B cell (primary cell): Measurements from ENCODE around the gene ZNF281. TPM values are rescaled to one million over a fixed set of nuclear protein-coding genes. Genes with fewer than 3 reads are reported as not detected.
A peak's percentile ranks its signal among the peaks of the same experiment; 100 is the strongest.

Experiments
- ATAC-seq: fragments of 200-7000 bp; cut with Tn5 transposase; one replicate; pipeline ENCODE4 v1.10.0; 2021; ENCODE audit warnings: low read depth, mild to moderate bottlenecking, moderate number of reproducible peaks, moderate library complexity
- CTCF ChIA-PET: fragments of 350-600 bp; sonication (Branson Sonifier 250); formaldehyde crosslinking; loops from one replicate; lab custom pipeline; 2021; ENCODE audit warnings: antibody characterized with exemption, inconsistent platforms; lab: Charles Lee
- POLR2A ChIA-PET: fragments of 350-600 bp; sonication (Branson Sonifier 250); formaldehyde crosslinking; loops from one replicate; lab custom pipeline; 2021; ENCODE audit warnings: antibody characterized with exemption; lab: Charles Lee
- DNase-seq: peaks from one replicate; pipeline ENCODE4 v3.0.0; 2013
- H2AFZ ChIP-seq: 2 replicates; pipeline ENCODE4 v1.6.1; 2012; ENCODE audit warnings: mild to moderate bottlenecking, low read depth, low read length; ENCODE audit not compliant: insufficient read depth, poor library complexity, severe bottlenecking
- H3K27ac ChIP-seq, 2 donors: 1 replicate in 1 of 2; 2 replicates in 1 of 2; pipeline ENCODE4 v1.5.1; 2012 to 2013; ENCODE audit warnings: low read length in 2 of 2, mild to moderate bottlenecking in 2 of 2, moderate library complexity in 1 of 2
- H3K27me3 ChIP-seq, 4 experiments: fragments of 200-600 bp in 1 of 4; sonication (generic) in 1 of 4; replicated peaks in 1 of 4; 1 replicate in 2 of 4; 2 replicates in 2 of 4; pipeline versions ENCODE4 v1.6.1 to v1.7.0; 2013 to 2016; ENCODE audit warnings: low read length in 3 of 4, mild to moderate bottlenecking in 2 of 4, mixed read lengths in 1 of 4, moderate library complexity in 1 of 4; ENCODE audit not compliant: insufficient read depth in 4 of 4, control insufficient read depth in 3 of 4; ENCODE audit errors: control extremely low read depth in 1 of 4
- H3K36me3 ChIP-seq, 2 experiments: replicated peaks in 1 of 2; 1 replicate in 1 of 2; 2 replicates in 1 of 2; pipeline versions ENCODE4 v1.6.1 to v1.7.1; 2013; ENCODE audit warnings: low read length in 1 of 2; ENCODE audit not compliant: insufficient read depth in 2 of 2, control insufficient read depth in 1 of 2; ENCODE audit errors: control extremely low read depth in 1 of 2, extremely low read depth in 1 of 2
- H3K4me1 ChIP-seq, 2 donors: fragments of 200-600 bp in 1 of 2; sonication (generic) in 1 of 2; 1 replicate in 1 of 2; 2 replicates in 1 of 2; pipeline versions ENCODE4 v1.5.1 to v1.6.1; 2013 to 2017; ENCODE audit warnings: low read length in 2 of 2; ENCODE audit not compliant: control insufficient read depth in 2 of 2, insufficient read depth in 2 of 2
- H3K4me2 ChIP-seq: replicated peaks from 2 replicates; pipeline ENCODE3; 2012; ENCODE audit warnings: mild to moderate bottlenecking, low read depth, low read length; ENCODE audit not compliant: poor library complexity, severe bottlenecking
- H3K4me3 ChIP-seq, 5 experiments: fragments of 200-600 bp in 1 of 5; sonication (generic) in 1 of 5; 1 replicate in 3 of 5; 2 replicates in 2 of 5; pipeline versions ENCODE4 v1.5.1 to v1.7.0; 2011 to 2016; ENCODE audit warnings: low read length in 4 of 5, mild to moderate bottlenecking in 4 of 5, low read depth in 2 of 5, control low read depth in 1 of 5, moderate library complexity in 1 of 5; ENCODE audit not compliant: insufficient read depth in 1 of 5; ENCODE audit errors: control extremely low read depth in 1 of 5, extremely low read depth in 1 of 5
- H3K79me2 ChIP-seq: fragments of 200-600 bp; sonication (generic); one replicate; pipeline ENCODE4 v1.6.0; 2016; ENCODE audit warnings: low read length; ENCODE audit not compliant: control insufficient read depth, insufficient read depth
- H3K9ac ChIP-seq: fragments of 200-600 bp; sonication (generic); 2 replicates; pipeline ENCODE4 v1.6.1; 2017; ENCODE audit warnings: mild to moderate bottlenecking, low read length, moderate library complexity
- H3K9me3 ChIP-seq, 3 donors: one replicate each; pipeline versions ENCODE4 v1.6.1 to v1.7.1; 2013; ENCODE audit warnings: low read length in 2 of 3; ENCODE audit not compliant: control insufficient read depth in 2 of 3, insufficient read depth in 1 of 3; ENCODE audit errors: control extremely low read depth in 1 of 3
- H4K20me1 ChIP-seq: 2 replicates; pipeline ENCODE4 v1.6.0; 2012; ENCODE audit warnings: mild to moderate bottlenecking, low read length; ENCODE audit not compliant: insufficient read depth, control insufficient read depth, poor library complexity, severe bottlenecking
- H3K27ac Mint-ChIP-seq: one replicate; pipeline ENCODE4 v1.8.0; 2021; ENCODE audit warnings: mixed read lengths
- H3K27me3 Mint-ChIP-seq: one replicate; pipeline ENCODE4 v1.8.0; 2021; ENCODE audit warnings: mixed read lengths
- H3K4me1 Mint-ChIP-seq: one replicate; pipeline ENCODE4 v1.8.0; 2021; ENCODE audit warnings: mixed read lengths
- H3K4me3 Mint-ChIP-seq: one replicate; pipeline ENCODE4 v1.8.0; 2021; ENCODE audit warnings: mixed read lengths
- H3K9me3 Mint-ChIP-seq: one replicate; pipeline ENCODE4 v1.8.0; 2022; ENCODE audit warnings: mixed read lengths; ENCODE audit not compliant: insufficient read depth
- EZH2 ChIP-seq: IDR thresholded peaks from 2 replicates; pipeline ENCODE4 v1.6.1; 2012; ENCODE audit warnings: borderline replicate concordance, low read depth, mild to moderate bottlenecking, moderate library complexity, low read length; ENCODE audit not compliant: insufficient read depth, poor library complexity, severe bottlenecking
- WGBS: methylation state at CpG from one replicate; pipeline ENCODE4 v1.1.5; 2013; ENCODE audit warnings: missing lambda C conversion rate; ENCODE audit not compliant: insufficient coverage; 5-methylcytosine and 5-hydroxymethylcytosine counted together
- intact Hi-C: fragments of 100-400 bp; cut with micrococcal nuclease; formaldehyde crosslinking; loops from one replicate; pipeline ENCODE4 v1.10.0; 2022
- polyA plus RNA-seq: library from polyadenylated mRNA; depleted of rRNA; stranded (reverse); fragments of >200 nt; gene quantifications from 2 replicates; pipeline ENCODE4 v1.2.3, GENCODE V29; 2012
- total RNA-seq, 2 donors: library from RNA; stranded (reverse); fragments of 120-200 nt in 1 of 2; gene quantifications; 1 replicate in 1 of 2; 2 replicates in 1 of 2; pipeline versions ENCODE4 v1.2.3 to v1.2.4, GENCODE V29; 2013 to 2022
- TF ChIP-seq, protein P1 (sequence below): fragments of 200-600 bp; IDR thresholded peaks from one replicate; pipeline ENCODE4 v1.8.0; 2022; ENCODE audit warnings: antibody characterized with exemption, mild to moderate bottlenecking

The ZNF281 gene
- total and polyA plus RNA-seq, 2 donors (not counting 1 experiment from before 2014, with no cell fraction given) = 3.8 to 23.5 TPM

DNA sequence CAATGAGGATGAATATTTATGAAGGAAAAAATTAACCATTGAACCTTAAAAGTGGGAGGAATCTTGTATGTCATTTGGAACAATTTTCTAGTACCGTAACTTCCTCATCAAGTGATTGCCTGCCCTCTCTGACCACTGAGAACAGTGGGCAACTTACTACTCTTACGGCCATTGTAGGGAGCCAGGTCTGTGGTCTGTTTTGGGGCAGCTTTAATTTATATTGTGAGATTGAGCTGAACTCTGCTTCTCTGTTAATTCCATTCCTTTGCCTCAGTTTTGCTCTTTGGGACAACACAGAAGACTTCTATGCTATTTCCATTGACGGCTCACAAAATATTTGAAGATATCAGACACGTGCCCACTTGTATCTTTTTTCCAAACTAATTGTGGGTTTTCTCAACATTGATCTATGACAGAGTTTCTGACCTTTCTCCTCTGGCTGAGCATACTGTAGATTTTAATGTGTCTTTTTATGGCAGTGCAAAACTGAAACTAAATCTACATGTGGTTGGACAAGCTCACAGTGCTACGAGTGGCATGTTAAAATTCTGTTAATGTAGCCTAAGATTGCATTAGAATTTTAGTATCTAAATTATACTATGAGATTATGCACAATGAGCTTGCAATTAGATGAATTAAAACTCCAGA is 27.8 kb upstream of the ZNF281 start:
- peak overlapping the region in 3 of 5 experiments; percentile 8 to 53 (median 33) for H3K4me3 ChIP-seq
- POLR2A ChIA-PET = no interaction called here

DNA sequence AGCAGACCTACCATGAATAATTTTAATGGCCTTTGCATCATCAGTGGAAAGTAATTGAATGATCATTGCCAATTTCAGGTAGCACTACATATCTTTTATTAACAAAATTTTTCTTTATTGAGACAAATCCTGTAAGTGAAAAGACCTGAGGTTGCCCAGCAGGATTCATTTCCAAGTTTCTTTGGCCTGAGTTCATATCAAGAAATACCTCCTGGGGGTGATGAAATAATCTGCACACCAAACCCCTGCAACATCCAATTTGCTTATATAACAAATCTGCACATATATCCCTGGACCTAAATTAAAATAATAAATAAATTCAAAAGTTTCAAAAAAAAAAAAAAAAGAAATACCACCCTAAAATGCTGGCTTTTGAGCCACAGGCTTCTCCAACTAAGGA is 27.3 kb upstream of the ZNF281 start:
- TF ChIP-seq, protein P1, sequence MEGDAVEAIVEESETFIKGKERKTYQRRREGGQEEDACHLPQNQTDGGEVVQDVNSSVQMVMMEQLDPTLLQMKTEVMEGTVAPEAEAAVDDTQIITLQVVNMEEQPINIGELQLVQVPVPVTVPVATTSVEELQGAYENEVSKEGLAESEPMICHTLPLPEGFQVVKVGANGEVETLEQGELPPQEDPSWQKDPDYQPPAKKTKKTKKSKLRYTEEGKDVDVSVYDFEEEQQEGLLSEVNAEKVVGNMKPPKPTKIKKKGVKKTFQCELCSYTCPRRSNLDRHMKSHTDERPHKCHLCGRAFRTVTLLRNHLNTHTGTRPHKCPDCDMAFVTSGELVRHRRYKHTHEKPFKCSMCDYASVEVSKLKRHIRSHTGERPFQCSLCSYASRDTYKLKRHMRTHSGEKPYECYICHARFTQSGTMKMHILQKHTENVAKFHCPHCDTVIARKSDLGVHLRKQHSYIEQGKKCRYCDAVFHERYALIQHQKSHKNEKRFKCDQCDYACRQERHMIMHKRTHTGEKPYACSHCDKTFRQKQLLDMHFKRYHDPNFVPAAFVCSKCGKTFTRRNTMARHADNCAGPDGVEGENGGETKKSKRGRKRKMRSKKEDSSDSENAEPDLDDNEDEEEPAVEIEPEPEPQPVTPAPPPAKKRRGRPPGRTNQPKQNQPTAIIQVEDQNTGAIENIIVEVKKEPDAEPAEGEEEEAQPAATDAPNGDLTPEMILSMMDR = no peak
- TF ChIP-seq EZH2 = no peak
- CTCF ChIA-PET = no interaction called here
- Histone ChIP-seq H3K36me3 (no peaks in the 10 kb centered on the region), H3K27ac (no peak overlapping the region), H3K9ac (no peak overlapping the region), H3K4me3 (no peak overlapping the region), H3K9me3 (no peaks in the 10 kb centered on the region), H2AFZ (peak overlapping the region; percentile 48), H3K4me2 (peak overlapping the region; percentile 63), H3K27me3 (no peaks in the 10 kb centered on the region), H4K20me1 (no peaks in the 10 kb centered on the region), H3K79me2 (no peaks in the 10 kb centered on the region), H3K4me1 (peaks cover 3 to 6% of the 10 kb centered on the region in 2 donors)
- DNase-seq (no peak), ATAC-seq (no peak)
- H3K27me3 Mint-ChIP-seq = no peaks in the 10 kb centered on the region
- H3K4me1 Mint-ChIP-seq = peaks cover 7% of the 10 kb centered on the region
- POLR2A ChIA-PET = no interaction called here
- H3K4me3 Mint-ChIP-seq = no peak overlapping the region
- no peak overlapping the region for H3K27ac Mint-ChIP-seq
- intact Hi-C loops = no loop called here
- H3K9me3 Mint-ChIP-seq = no peaks in the 10 kb centered on the region

More for the DNA sequence above, 27.8 kb upstream of the ZNF281 start:
- ATAC-seq (no peak), DNase-seq (peak; percentile 7)
- CTCF ChIA-PET = no interaction called here
- Histone ChIP-seq H3K9ac (peak overlapping the region; percentile 55), H3K27ac (no peak overlapping the region), H3K27me3 (no peaks in the 10 kb centered on the region), H4K20me1 (no peaks in the 10 kb centered on the region), H3K9me3 (no peaks in the 10 kb centered on the region), H2AFZ (peak overlapping the region; percentile 48), H3K36me3 (no peaks in the 10 kb centered on the region), H3K79me2 (no peaks in the 10 kb centered on the region), H3K4me1 (peaks cover 3 to 6% of the 10 kb centered on the region in 2 donors), H3K4me2 (peak overlapping the region; percentile 63)
- no CpG with 5 or more reads among the region's 5 CpGs for WGBS
- Mint-ChIP-seq H3K4me1 (peaks cover 7% of the 10 kb centered on the region), H3K9me3 (no peaks in the 10 kb centered on the region), H3K27me3 (no peaks in the 10 kb centered on the region), H3K27ac (no peak overlapping the region), H3K4me3 (peak overlapping the region; percentile 80)
- intact Hi-C loops = no loop called here
- TF ChIP-seq, protein P1 = no peak
